NCI-H526 treated with DMSO at 0.1 percent for 48 hours (cell line): ENCODE data around the gene DCC.
"Not testable (repeated sequence)": the region's sequence is repeated elsewhere in the genome, so short reads cannot be mapped to it uniquely, and the experiment has no call there.

Source experiments
- DNase-seq: peaks from one replicate; lab custom pipeline; 2025; lab: John Stamatoyannopoulos, UW

Gene DCC

DNA sequence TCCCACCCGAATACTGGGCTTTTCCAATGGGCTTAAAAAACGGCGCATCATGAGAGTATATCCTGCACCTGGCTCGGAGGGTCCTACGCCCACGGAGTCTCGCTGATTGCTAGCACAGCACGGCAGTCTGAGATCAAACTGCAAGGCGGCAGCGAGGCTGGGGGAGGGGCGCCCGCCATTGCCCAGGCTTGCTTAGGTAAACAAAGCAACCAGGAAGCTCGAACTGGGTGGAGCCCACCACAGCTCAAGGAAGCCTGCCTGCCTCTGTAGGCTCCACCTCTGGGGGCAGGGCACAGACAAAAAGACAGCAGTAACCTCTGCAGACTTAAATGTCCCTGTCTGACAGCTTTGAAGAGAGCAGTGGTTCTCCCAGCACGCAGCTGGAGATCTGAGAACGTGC is 1171.7 kb downstream of the DCC start:
- DNase-seq = not testable (repeated sequence)

DNA sequence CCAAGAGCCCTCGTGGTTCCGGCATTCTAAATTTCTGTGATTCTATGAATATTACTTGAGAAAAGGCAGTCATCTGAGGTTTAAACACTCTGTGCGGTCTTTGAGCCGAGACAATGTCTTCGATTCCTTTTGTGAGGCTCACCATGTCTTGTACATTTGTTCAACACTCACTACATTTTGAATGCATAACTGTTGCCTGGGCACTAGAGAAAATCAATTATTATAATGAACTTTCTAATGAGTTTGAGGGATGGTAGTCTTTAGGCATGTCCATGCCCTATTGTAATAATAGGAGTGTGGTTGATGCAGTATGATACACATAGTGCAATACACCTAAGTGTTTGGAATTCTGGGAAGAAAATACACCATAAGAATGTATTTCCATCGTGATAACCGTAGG is 1181.1 kb downstream of the DCC start:
- DNase-seq = no peak

GRCh38 chr18:53526101-53526870 is 1186.3 kb downstream of the DCC start:
- DNase-seq = no peak

DNA sequence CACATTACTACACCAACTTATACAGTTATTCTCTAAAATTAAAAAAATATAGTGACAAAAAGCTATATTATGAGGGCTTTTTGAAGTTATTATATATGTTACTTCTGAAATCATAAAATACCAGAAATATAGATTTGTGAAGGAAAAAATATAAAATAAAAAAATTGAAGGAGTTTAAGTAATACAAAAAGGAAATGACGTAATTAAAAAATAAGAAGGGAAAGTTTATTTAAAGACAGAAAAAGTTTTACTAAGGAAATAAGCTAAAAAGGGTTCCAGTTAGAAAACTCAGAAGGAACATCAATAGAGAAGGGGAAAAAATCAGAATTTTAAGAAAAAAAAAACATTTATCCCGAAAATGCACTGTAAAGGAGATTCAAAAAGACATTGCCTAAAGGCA is 1187.4 kb downstream of the DCC start:
- DNase-seq = no peak

GRCh38 chr18:53531187-53531586 is 1191.2 kb downstream of the DCC start:
- DNase-seq = no peak

DNA sequence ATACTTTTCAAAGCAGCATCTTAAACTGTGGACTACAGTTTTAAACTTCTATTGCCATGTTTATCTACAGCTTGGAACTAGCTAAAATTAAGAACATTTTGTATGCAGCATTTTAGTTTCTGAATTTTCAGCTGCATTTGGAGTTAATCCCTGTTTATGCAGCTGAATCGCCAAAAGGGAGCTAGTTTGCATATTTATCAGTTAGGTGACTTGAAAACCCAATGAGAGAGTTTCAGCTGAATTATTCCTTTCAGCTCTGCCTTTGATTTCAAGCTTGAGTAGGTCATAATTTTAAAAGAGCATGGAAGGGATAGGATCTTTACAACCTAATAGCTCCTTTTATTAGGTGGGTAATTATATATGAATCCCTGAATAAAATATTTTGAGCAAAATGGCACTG is 1191.9 kb downstream of the DCC start:
- no peak for DNase-seq

GRCh38 chr18:53534203-53534602 is 1194.2 kb downstream of the DCC start:
- DNase-seq = no peak

GRCh38 chr18:53534695-53535094 is 1194.7 kb downstream of the DCC start:
- no peak for DNase-seq

GRCh38 chr18:53536908-53537307 is 1196.9 kb downstream of the DCC start:
- DNase-seq = no peak

DNA sequence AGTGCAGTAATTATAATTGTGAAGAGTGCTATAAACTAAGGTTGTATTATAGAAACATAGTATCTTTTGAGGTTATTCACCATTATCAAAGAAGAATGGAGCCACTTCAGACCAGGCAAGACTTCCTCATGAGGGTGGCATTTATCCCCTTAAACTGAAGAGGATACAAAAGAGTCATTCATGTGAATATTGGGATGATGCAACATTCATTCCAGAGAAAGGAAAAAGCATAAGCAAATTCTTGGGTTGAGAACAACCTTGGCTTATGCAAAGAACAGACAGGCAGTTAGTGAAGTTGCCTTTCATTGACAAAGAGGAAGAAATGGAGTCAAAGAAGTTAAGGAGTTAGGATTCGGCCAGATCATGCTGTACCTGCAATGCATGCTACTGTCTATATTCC is 1201.9 kb downstream of the DCC start:
- no peak for DNase-seq

DNA sequence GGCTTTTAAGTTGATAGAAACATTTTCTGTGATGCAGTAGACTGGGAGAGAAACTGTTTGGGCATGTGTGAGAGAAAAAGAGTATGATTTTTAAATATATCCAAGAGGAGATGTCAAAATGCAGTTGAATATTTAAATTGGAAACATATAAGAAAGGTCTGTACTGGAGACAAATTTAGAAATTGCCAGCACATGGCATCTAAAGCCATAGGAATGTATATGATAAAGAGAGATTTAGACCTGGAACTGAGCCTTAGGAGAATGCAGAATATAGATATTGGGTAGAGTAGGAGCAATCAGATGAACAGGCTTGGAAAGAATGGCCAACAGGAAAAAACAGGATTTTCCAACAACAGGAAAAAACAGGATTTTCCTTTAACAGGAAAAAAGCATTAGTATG is 1203.7 kb downstream of the DCC start:
- DNase-seq = no peak

DNA sequence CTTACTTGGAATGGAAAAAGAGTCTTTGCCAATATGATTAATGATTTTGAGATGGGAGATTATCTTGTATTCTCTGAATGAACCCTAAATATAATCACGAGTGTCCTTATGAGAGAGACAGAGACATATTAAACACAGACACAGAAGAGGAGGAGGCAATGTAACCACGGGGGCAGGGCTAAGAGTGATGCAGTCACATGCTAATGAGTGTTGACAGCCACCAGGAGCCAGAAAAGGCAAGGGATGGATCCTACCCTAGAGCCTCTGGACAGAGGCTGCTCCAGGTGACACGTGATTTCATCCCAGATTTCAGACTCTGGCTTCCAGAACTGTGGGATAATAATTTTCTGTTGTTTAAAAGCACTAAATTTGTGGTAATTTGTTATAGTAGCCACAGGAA is 1204.9 kb downstream of the DCC start:
- no peak for DNase-seq

GRCh38 chr18:53551868-53552426 is 1212.0 kb downstream of the DCC start:
- no peak for DNase-seq

GRCh38 chr18:53553030-53553429 is 1213.0 kb downstream of the DCC start:
- DNase-seq = no peak

DNA sequence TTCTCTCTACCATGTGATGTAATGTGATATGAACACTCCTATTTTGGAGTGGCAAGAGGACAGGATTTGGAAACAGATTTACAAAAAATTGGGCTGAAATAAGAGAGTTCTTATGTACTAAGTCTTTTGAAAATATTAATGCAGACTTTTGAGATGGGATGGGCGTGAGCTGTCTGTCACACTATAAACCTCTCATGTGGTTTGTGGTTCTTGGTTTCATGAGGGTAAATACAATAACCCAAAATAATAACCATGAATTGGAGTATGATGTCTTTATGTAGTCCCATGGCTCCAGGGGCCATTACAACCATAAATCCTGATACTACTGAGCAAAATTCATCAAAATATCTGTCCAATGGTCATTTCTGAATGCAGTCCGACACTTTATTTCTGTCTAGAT is 1216.5 kb downstream of the DCC start:
- DNase-seq = no peak

DNA sequence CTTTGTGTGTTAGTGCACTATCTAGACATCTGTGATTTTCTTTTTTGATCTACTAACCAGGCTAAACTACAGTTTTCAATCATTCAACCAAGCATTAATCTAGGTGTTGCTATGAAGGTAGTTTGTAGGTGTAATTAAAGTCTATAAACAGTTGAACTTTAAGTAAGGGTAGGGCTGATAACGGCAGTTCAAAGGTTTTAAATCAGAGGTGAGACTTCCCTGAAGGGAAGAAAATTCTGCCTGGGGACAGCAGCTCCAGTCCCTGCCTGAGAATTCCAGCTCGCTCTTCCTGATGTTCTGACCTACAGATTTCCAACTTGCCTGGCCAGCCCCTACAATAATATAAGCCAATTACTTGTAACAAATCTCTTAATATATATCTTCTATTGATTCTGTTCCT is 1220.5 kb downstream of the DCC start:
- DNase-seq = no peak

GRCh38 chr18:53566626-53567025 is 1226.6 kb downstream of the DCC start:
- DNase-seq = no peak

- DNase-seq = no peak
These were observed 1228.1 kb downstream of the DCC start for GRCh38 chr18:53567929-53568574.
